Activated naive CD8-positive, alpha-beta T cell treated with anti-CD3 and anti-CD28 coated beads, Interleukin-2, amount 10 ng/mL, durations not matched to agents 7 days and 5 days (primary cell): ENCODE data around the gene POLR1D. TPM values are rescaled to one million over a fixed set of nuclear protein-coding genes. Genes with fewer than 3 reads are reported as not detected.

Experiments used
- ATAC-seq: fragments of 150-1000 bp; cut with Tn5 transposase; one replicate; pipeline ENCODE4 v1.10.0; 2021; ENCODE audit warnings: low read depth, moderate library complexity
- POLR2A ChIA-PET: fragments of 350-600 bp; sonication (Branson Sonifier 250); formaldehyde crosslinking; loops from one replicate; lab custom pipeline; 2021; ENCODE audit warnings: antibody characterized with exemption; lab: Charles Lee
- DNase-seq: peaks from one replicate; pipeline ENCODE4 v3.0.0; 2021
- H3K27ac Mint-ChIP-seq: one replicate; pipeline ENCODE4 v1.8.0; 2022; ENCODE audit warnings: mild to moderate bottlenecking, mixed read lengths
- H3K27me3 Mint-ChIP-seq: one replicate; pipeline ENCODE4 v1.8.0; 2022; ENCODE audit warnings: mild to moderate bottlenecking, moderate library complexity, mixed read lengths
- H3K36me3 Mint-ChIP-seq: one replicate; pipeline ENCODE4 v1.8.0; 2021; ENCODE audit warnings: mild to moderate bottlenecking, mixed read lengths
- H3K4me1 Mint-ChIP-seq: one replicate; pipeline ENCODE4 v1.8.0; 2021; ENCODE audit warnings: mixed read lengths
- H3K4me3 Mint-ChIP-seq: one replicate; pipeline ENCODE4 v1.8.0; 2022; ENCODE audit warnings: mild to moderate bottlenecking, moderate library complexity, mixed read lengths
- H3K9me3 Mint-ChIP-seq: one replicate; pipeline ENCODE4 v1.8.0; 2021; ENCODE audit warnings: mixed read lengths
- total RNA-seq, 2 experiments: library from RNA; stranded (reverse); gene quantifications; one replicate each; pipeline ENCODE4 v1.2.3, GENCODE V29; 2021

The POLR1D gene
- total RNA-seq, 2 experiments from 2014 or later = 139 to 140 TPM

GRCh38 chr13:27635266-27635665 lies 13.6 kb downstream of the POLR1D start:
- Mint-ChIP-seq H3K9me3 (no peaks in the 10 kb centered on the region), H3K36me3 (peaks cover 23% of the 10 kb centered on the region), H3K27me3 (no peaks in the 10 kb centered on the region), H3K27ac (no peak overlapping the region), H3K4me1 (peaks cover 24% of the 10 kb centered on the region), H3K4me3 (no peak overlapping the region)
- no peak for DNase-seq
- POLR2A ChIA-PET = no interaction called here
- ATAC-seq = no peak

GRCh38 chr13:27636589-27637288 lies 15.0 kb downstream of the POLR1D start:
- Mint-ChIP-seq H3K9me3 (no peaks in the 10 kb centered on the region), H3K36me3 (peaks cover 17% of the 10 kb centered on the region), H3K27me3 (no peaks in the 10 kb centered on the region), H3K27ac (no peak overlapping the region), H3K4me1 (peaks cover 17% of the 10 kb centered on the region), H3K4me3 (no peak overlapping the region)
- POLR2A ChIA-PET = interaction anchor here (0.9 kb wide), 1 partner anchor 17 kb away, joined by 5 read pairs; the partner anchor contains the start of gene LNX2
- no peak for DNase-seq
- no peak for ATAC-seq

GRCh38 chr13:27637289-27637626 lies 15.6 kb downstream of the POLR1D start:
- ATAC-seq = no peak

GRCh38 chr13:27638001-27638400 lies 16.3 kb downstream of the POLR1D start:
- Mint-ChIP-seq H3K4me3 (no peak overlapping the region), H3K4me1 (peaks cover 18% of the 10 kb centered on the region), H3K27ac (no peak overlapping the region), H3K36me3 (peaks cover 15% of the 10 kb centered on the region), H3K9me3 (no peaks in the 10 kb centered on the region), H3K27me3 (no peaks in the 10 kb centered on the region)
- ATAC-seq = no peak
- DNase-seq = no peak
- POLR2A ChIA-PET = interaction anchor here (0.9 kb wide), 1 partner anchor 18 kb away, joined by 5 read pairs; the partner anchor contains the start of gene LNX2

More at GRCh38 chr13:27637289-27637626, 15.6 kb downstream of the POLR1D start:
- no peak overlapping the region for H3K27ac Mint-ChIP-seq
- peaks cover 17% of the 10 kb centered on the region for H3K36me3 Mint-ChIP-seq
- POLR2A ChIA-PET = interaction anchor here (0.9 kb wide), 1 partner anchor 17 kb away, joined by 5 read pairs; the partner anchor contains the start of gene LNX2
- no peak overlapping the region for H3K4me3 Mint-ChIP-seq
- H3K27me3 Mint-ChIP-seq = no peaks in the 10 kb centered on the region
- no peaks in the 10 kb centered on the region for H3K9me3 Mint-ChIP-seq
- DNase-seq = no peak
- H3K4me1 Mint-ChIP-seq = peaks cover 18% of the 10 kb centered on the region

GRCh38 chr13:27638521-27638920 lies 16.8 kb downstream of the POLR1D start:
- no peaks in the 10 kb centered on the region for H3K9me3 Mint-ChIP-seq
- H3K4me3 Mint-ChIP-seq = no peak overlapping the region
- ATAC-seq = no peak
- no peak for DNase-seq
- H3K27ac Mint-ChIP-seq = no peak overlapping the region
- H3K36me3 Mint-ChIP-seq = peaks cover 19% of the 10 kb centered on the region
- no peaks in the 10 kb centered on the region for H3K27me3 Mint-ChIP-seq
- H3K4me1 Mint-ChIP-seq = peaks cover 19% of the 10 kb centered on the region
- POLR2A ChIA-PET = no interaction called here

- Mint-ChIP-seq H3K36me3 (peaks cover 20% of the 10 kb centered on the region), H3K4me1 (peaks cover 18% of the 10 kb centered on the region), H3K4me3 (no peak overlapping the region), H3K27ac (no peak overlapping the region), H3K9me3 (no peaks in the 10 kb centered on the region), H3K27me3 (no peaks in the 10 kb centered on the region)
- POLR2A ChIA-PET = no interaction called here
- no peak for DNase-seq
- no peak for ATAC-seq
Measured at GRCh38 chr13:27639186-27639585, 17.5 kb downstream of the POLR1D start.

GRCh38 chr13:27641711-27642502 lies 20.2 kb downstream of the POLR1D start:
- H3K27ac Mint-ChIP-seq = no peak overlapping the region
- DNase-seq (no peak), ATAC-seq (no peak)
- no peaks in the 10 kb centered on the region for H3K27me3 Mint-ChIP-seq
- peaks cover 34% of the 10 kb centered on the region for H3K36me3 Mint-ChIP-seq
- H3K4me3 Mint-ChIP-seq = no peak overlapping the region
- H3K4me1 Mint-ChIP-seq = peaks cover 14% of the 10 kb centered on the region
- POLR2A ChIA-PET = no interaction called here
- peaks cover 2% of the 10 kb centered on the region for H3K9me3 Mint-ChIP-seq

- POLR2A ChIA-PET = no interaction called here
- Mint-ChIP-seq H3K27ac (no peak overlapping the region), H3K9me3 (peaks cover 2% of the 10 kb centered on the region), H3K36me3 (peaks cover 38% of the 10 kb centered on the region), H3K4me3 (no peak overlapping the region), H3K4me1 (peaks cover 8% of the 10 kb centered on the region), H3K27me3 (no peaks in the 10 kb centered on the region)
- ATAC-seq (no peak), DNase-seq (no peak)
Measured at GRCh38 chr13:27643334-27644132, 21.8 kb downstream of the POLR1D start.

GRCh38 chr13:27644302-27644701 lies 22.6 kb downstream of the POLR1D start:
- POLR2A ChIA-PET = no interaction called here
- ATAC-seq (no peak), DNase-seq (no peak)
- Mint-ChIP-seq H3K27ac (no peak overlapping the region), H3K4me1 (peaks cover 7% of the 10 kb centered on the region), H3K27me3 (no peaks in the 10 kb centered on the region), H3K4me3 (no peak overlapping the region), H3K9me3 (peaks cover 2% of the 10 kb centered on the region), H3K36me3 (peaks cover 44% of the 10 kb centered on the region)

- POLR2A ChIA-PET = no interaction called here
- Mint-ChIP-seq H3K27me3 (no peaks in the 10 kb centered on the region), H3K9me3 (peaks cover 15% of the 10 kb centered on the region), H3K4me1 (no peaks in the 10 kb centered on the region), H3K36me3 (peaks cover 56% of the 10 kb centered on the region), H3K4me3 (no peak overlapping the region), H3K27ac (no peak overlapping the region)
- DNase-seq = no peak
- no peak for ATAC-seq
Measured at GRCh38 chr13:27650312-27650711, 28.6 kb downstream of the POLR1D start.

- no peak for ATAC-seq
- DNase-seq = no peak
- Mint-ChIP-seq H3K27me3 (no peaks in the 10 kb centered on the region), H3K36me3 (peaks cover 46% of the 10 kb centered on the region), H3K9me3 (peaks cover 13% of the 10 kb centered on the region), H3K27ac (no peak overlapping the region), H3K4me3 (no peak overlapping the region), H3K4me1 (peaks cover 3% of the 10 kb centered on the region)
- POLR2A ChIA-PET = no interaction called here
Measured at GRCh38 chr13:27654059-27654458, 32.4 kb downstream of the POLR1D start.

GRCh38 chr13:27654816-27655215 lies 33.1 kb downstream of the POLR1D start:
- DNase-seq = no peak
- H3K27ac Mint-ChIP-seq = no peak overlapping the region
- POLR2A ChIA-PET = no interaction called here
- no peak for ATAC-seq
- peaks cover 9% of the 10 kb centered on the region for H3K9me3 Mint-ChIP-seq
- H3K4me3 Mint-ChIP-seq = no peak overlapping the region
- no peaks in the 10 kb centered on the region for H3K27me3 Mint-ChIP-seq
- H3K4me1 Mint-ChIP-seq = peaks cover 3% of the 10 kb centered on the region
- peaks cover 42% of the 10 kb centered on the region for H3K36me3 Mint-ChIP-seq

- Mint-ChIP-seq H3K4me1 (peaks cover 3% of the 10 kb centered on the region), H3K27ac (no peak overlapping the region), H3K27me3 (no peaks in the 10 kb centered on the region), H3K36me3 (peaks cover 26% of the 10 kb centered on the region), H3K4me3 (no peak overlapping the region), H3K9me3 (no peaks in the 10 kb centered on the region)
- POLR2A ChIA-PET = no interaction called here
- DNase-seq (no peak), ATAC-seq (no peak)
Measured at GRCh38 chr13:27657724-27658123, 36.0 kb downstream of the POLR1D start.
